Activated B cell treated with CpG ODN at 0.5 μM for 24 hours (primary cell): ENCODE measurements around the gene DNAJC5G. TPM values are rescaled to one million over a fixed set of nuclear protein-coding genes. Genes with fewer than 3 reads are reported as not detected.
A peak's percentile ranks its signal among the peaks of the same experiment; 100 is the strongest.
"Not testable (repeated sequence)": the region's sequence is repeated elsewhere in the genome, so short reads cannot be mapped to it uniquely, and the experiment has no call there.

Experiments used
- ATAC-seq: fragments of 200-7000 bp; cut with Tn5 transposase; one replicate; pipeline ENCODE4 v1.10.0; 2021; ENCODE audit warnings: low read depth, mild to moderate bottlenecking, moderate library complexity
- CTCF ChIA-PET: fragments of 350-600 bp; sonication (Branson Sonifier 250); formaldehyde crosslinking; loops from one replicate; lab custom pipeline; 2021; ENCODE audit warnings: antibody characterized with exemption; lab: Charles Lee
- POLR2A ChIA-PET: fragments of 350-600 bp; sonication (Branson Sonifier 250); formaldehyde crosslinking; loops from one replicate; lab custom pipeline; 2021; ENCODE audit warnings: antibody characterized with exemption; lab: Charles Lee
- DNase-seq: peaks from one replicate; pipeline ENCODE4 v3.0.0; 2022
- H3K27ac Mint-ChIP-seq: one replicate; pipeline ENCODE4 v1.8.0; 2020; ENCODE audit warnings: mixed read lengths
- H3K27me3 Mint-ChIP-seq: one replicate; pipeline ENCODE4 v1.8.0; 2021; ENCODE audit warnings: mixed read lengths
- H3K36me3 Mint-ChIP-seq: one replicate; pipeline ENCODE4 v1.8.0; 2021; ENCODE audit warnings: low read depth, mixed read lengths
- H3K4me1 Mint-ChIP-seq: one replicate; pipeline ENCODE4 v1.8.0; 2021; ENCODE audit warnings: mixed read lengths
- H3K4me3 Mint-ChIP-seq: one replicate; pipeline ENCODE4 v1.8.0; 2020; ENCODE audit warnings: mild to moderate bottlenecking, mixed read lengths
- H3K9me3 Mint-ChIP-seq: one replicate; pipeline ENCODE4 v1.8.0; 2020; ENCODE audit warnings: mixed read lengths
- intact Hi-C: fragments of 100-400 bp; cut with micrococcal nuclease; formaldehyde crosslinking; loops from one replicate; pipeline ENCODE4 v1.15.1; 2024
- total RNA-seq: library from RNA; stranded (reverse); gene quantifications from 2 replicates; pipeline ENCODE4 v1.2.3, GENCODE V29; 2022
- TF ChIP-seq, protein P1 (sequence below): fragments of 200-600 bp; IDR thresholded peaks from one replicate; pipeline ENCODE4 v1.8.0; 2022; ENCODE audit warnings: antibody characterized with exemption, mild to moderate bottlenecking

DNAJC5G gene
- total RNA-seq, 1 donor from 2014 or later, result not detected

DNA sequence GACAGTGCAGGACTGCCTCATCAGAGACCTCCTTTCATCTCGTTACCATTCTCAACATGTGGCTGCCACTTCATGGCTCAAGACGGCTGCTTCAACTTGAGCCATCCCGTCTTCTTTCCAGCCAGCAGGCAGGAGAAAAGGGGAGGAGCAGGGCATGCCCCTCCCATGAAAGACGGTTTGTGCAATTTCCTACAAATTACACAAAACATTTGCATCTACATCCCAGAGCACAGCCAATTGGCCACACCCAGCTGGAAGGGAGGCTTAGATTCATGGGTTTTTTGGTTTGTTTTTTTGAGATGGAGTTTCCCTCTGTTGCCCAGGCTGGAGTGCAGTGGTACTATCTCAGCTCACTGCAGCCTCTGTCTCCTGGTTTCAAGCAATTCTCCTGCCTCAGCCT is 21.2 kb downstream of the DNAJC5G start:
- Mint-ChIP-seq H3K9me3 (no peaks in the 10 kb centered on the region), H3K4me3 (no peak overlapping the region), H3K27ac (no peak overlapping the region), H3K4me1 (peaks cover 2% of the 10 kb centered on the region), H3K27me3 (peaks cover 15% of the 10 kb centered on the region), H3K36me3 (no peaks in the 10 kb centered on the region)
- no peak for ATAC-seq
- no peak for DNase-seq
- intact Hi-C loops, result no loop called here
- TF ChIP-seq, protein P1, sequence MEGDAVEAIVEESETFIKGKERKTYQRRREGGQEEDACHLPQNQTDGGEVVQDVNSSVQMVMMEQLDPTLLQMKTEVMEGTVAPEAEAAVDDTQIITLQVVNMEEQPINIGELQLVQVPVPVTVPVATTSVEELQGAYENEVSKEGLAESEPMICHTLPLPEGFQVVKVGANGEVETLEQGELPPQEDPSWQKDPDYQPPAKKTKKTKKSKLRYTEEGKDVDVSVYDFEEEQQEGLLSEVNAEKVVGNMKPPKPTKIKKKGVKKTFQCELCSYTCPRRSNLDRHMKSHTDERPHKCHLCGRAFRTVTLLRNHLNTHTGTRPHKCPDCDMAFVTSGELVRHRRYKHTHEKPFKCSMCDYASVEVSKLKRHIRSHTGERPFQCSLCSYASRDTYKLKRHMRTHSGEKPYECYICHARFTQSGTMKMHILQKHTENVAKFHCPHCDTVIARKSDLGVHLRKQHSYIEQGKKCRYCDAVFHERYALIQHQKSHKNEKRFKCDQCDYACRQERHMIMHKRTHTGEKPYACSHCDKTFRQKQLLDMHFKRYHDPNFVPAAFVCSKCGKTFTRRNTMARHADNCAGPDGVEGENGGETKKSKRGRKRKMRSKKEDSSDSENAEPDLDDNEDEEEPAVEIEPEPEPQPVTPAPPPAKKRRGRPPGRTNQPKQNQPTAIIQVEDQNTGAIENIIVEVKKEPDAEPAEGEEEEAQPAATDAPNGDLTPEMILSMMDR, result no peak
- ChIA-PET POLR2A (no interaction called here), CTCF (interaction anchor here (0.6 to 1.1 kb wide), 3 partner anchors 246 to 387 kb away, joined by 3 read pairs; no protein-coding TSS in a partner anchor)

DNA sequence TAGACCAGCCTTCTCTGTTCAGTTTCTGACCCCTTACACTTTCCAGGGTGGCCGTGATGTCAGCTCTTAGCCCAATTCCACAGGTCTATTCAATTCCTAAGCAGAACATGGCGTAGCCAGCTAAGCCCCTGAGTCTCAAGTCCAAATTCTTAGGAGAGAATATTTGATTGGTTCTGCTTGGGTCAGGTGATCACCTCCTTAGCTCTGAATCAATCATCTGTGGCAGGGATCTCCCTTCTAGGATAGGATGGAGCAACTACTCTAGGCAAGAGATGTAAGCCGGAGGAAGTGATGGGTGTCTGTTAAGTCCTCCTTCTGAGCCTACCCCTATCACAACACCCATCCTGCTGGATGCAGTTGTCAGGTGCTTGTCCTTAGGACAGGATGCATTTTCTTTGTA is 22.0 kb downstream of the DNAJC5G start:
- H3K4me1 Mint-ChIP-seq, result peaks cover 2% of the 10 kb centered on the region
- intact Hi-C loops, result no loop called here
- POLR2A ChIA-PET, result no interaction called here
- no peak overlapping the region for H3K4me3 Mint-ChIP-seq
- DNase-seq (no peak), ATAC-seq (no peak)
- no peak overlapping the region for H3K27ac Mint-ChIP-seq
- no peaks in the 10 kb centered on the region for H3K36me3 Mint-ChIP-seq
- CTCF ChIA-PET, result interaction anchor here (1.1 kb wide), 1 partner anchor 335 kb away, joined by 3 read pairs; no protein-coding TSS in a partner anchor
- H3K27me3 Mint-ChIP-seq, result peaks cover 9% of the 10 kb centered on the region
- TF ChIP-seq, protein P1, result no peak
- H3K9me3 Mint-ChIP-seq, result no peaks in the 10 kb centered on the region

DNA sequence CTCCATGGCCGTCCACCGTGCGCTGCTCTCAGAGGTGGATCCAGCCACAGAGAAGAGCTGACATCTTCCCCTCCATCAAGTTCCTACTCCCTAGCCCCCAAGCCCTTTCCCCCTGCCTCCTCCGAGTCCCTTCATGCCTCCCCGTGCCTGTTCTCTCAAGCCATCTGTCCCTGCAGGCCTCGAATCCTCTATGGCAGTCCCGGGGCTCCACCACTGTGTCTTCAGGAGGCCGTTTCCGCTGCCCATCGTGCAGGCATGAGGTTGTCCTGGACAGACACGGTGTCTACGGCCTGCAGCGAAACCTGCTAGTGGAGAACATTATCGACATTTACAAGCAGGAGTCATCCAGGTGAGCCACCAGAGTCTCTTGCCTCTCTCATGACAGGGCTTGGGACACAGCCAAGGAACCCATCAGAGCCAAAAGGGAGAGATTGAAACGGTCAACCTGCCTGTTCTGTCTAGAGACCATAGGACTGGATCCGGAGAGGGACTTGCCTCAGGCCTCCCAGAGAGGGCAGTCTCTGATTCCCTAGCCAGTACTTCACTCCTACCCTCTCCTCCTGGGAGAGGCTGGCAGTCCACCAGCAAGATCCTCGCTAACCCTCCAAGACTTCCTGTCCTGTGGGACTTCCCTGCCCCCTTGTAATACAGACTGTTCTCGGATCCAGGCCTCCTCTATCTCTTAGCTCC is 23.3 kb downstream of the DNAJC5G start:
- Mint-ChIP-seq H3K4me3 (no peak overlapping the region), H3K27me3 (peaks cover 9% of the 10 kb centered on the region), H3K4me1 (peaks cover 3% of the 10 kb centered on the region), H3K27ac (no peak overlapping the region), H3K9me3 (no peaks in the 10 kb centered on the region), H3K36me3 (no peaks in the 10 kb centered on the region)
- POLR2A ChIA-PET, result no interaction called here
- CTCF ChIA-PET, result no interaction called here
- TF ChIP-seq, protein P1, result no peak
- ATAC-seq, result no peak
- intact Hi-C loops, result no loop called here
- DNase-seq, result no peak

DNA sequence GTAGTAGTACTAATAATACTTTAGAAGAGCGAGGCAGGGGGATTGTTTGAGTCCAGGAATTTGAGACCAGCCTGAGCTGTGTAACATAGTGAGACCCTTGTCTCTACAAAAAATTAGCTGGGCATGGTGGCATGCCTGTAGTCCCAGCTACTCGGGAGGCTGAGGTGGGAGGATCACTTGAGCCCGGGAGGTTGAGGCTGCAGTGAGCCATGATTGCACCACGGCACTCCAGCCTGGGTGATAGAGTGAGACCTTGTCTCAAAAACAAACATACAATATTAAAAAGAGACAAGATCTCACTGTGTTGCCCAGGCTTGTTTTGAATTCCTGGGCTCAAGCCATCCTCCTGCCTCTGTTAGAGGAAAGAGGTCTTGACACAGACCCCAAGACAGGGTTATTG is 25.4 kb downstream of the DNAJC5G start:
- H3K36me3 Mint-ChIP-seq, H3K4me3 Mint-ChIP-seq, intact Hi-C loops, DNase-seq, H3K27ac Mint-ChIP-seq, H3K4me1 Mint-ChIP-seq, ATAC-seq, H3K9me3 Mint-ChIP-seq: not testable (repeated sequence)
- peaks cover 18% of the 10 kb centered on the region for H3K27me3 Mint-ChIP-seq
- CTCF ChIA-PET, result interaction anchor here (1.4 kb wide), 1 partner anchor 21 kb away, joined by 6 read pairs; no protein-coding TSS in a partner anchor
- POLR2A ChIA-PET, result interaction anchor here (0.6 kb wide), 2 partner anchors 138 to 260 kb away, joined by 3 to 6 read pairs; no protein-coding TSS in a partner anchor

DNA sequence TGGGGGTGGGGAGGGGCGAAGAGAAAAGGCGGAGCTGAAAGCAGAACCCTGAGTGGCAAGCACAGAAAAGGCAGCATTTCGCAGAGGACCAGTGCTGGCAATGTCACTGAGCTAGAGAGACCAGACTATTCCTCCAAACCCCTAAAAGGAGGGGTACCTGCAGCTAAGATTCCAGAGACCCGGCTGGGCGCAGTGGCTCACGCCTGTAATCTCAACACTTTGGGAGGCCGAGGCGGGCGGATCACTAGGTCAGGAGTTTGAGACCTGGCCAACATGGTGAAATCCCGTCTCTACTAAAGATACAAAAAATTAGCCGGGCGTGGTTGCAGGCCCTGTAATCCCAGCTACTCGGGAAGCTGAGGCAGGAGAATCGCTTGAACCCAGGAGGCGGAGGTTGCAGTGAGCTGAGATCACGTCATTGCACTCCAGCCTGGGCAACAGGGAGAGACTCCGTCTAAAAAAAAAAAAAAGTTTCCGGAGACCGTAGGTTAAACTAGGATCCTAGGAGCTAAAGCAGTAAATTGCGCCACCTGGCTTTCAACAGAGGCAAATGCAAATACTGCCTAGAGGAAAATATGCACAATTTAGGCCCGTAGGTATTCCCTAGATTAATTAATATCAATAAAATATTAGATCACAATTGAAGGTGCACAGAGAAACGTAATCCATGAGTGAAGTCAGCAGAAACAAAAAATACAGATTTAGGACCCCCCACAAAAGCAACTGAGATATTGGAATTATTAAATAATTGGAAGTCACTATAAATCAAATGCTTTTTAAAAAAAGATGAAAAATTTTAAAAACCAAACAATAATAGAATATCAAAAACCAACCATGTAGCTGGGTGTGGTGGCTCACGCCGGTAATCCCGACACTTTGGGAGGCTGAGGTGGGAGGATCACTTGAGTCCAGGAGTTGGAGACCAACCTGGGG is 28.1 kb downstream of the DNAJC5G start:
- Mint-ChIP-seq H3K27ac (no peak overlapping the region), H3K4me3 (peak overlapping the region; percentile 72), H3K9me3 (no peaks in the 10 kb centered on the region), H3K27me3 (peaks cover 23% of the 10 kb centered on the region), H3K36me3 (peaks cover under 1% of the 10 kb centered on the region), H3K4me1 (peaks cover 11% of the 10 kb centered on the region)
- POLR2A ChIA-PET, result interaction anchor here (0.6 to 1.1 kb wide), 4 partner anchors 19 to 1571 kb away, joined by 3 to 6 read pairs (median 5); partner anchors contain the start of gene MPV17
- TF ChIP-seq, protein P1, result peak; percentile 61
- CTCF ChIA-PET, result interaction anchor here (0.6 to 3.0 kb wide), 23 partner anchors 10 to 947 kb away, joined by 3 to 28 read pairs (median 5); partner anchors contain the start of genes MPV17 and TRIM54
- DNase-seq, result no peak
- intact Hi-C loops, result loop anchor here (1.0 to 2.0 kb wide), 4 partner anchors 19 to 457 kb away; partner anchors contain the start of gene MPV17
- peak; percentile 75 for ATAC-seq
